K562 (cell line): ENCODE data around the gene TENM3. TPM values are rescaled to one million over a fixed set of nuclear protein-coding genes. Genes with fewer than 3 reads are reported as not detected.

ENCODE experiments used
- ATAC-seq: fragments of 200-7000 bp; cut with Tn5 transposase; 3 replicates; pipeline ENCODE4 v1.9.1; 2020; ENCODE audit warnings: moderate library complexity
- BruUV-seq: library from RNA; stranded (reverse); fragments of 400-500 nt; replicated peaks from 2 replicates; lab custom pipeline; 2021; lab: Mats Ljungman, UMichigan
- CTCF ChIA-PET: fragments of 300-600 bp; formaldehyde crosslinking; extraction: SDS; loops from one replicate; lab custom pipeline; 2021; ENCODE audit warnings: low intra/inter-chr PET ratio; lab: Yijun Ruan, JAX
- POLR2A ChIA-PET: fragments of 300-600, 350-650 bp; sonication (Branson Sonifier 250); formaldehyde crosslinking; extraction: SDS; loops from one replicate; lab custom pipeline; 2021; ENCODE audit warnings: antibody characterized with exemption, inconsistent platforms; lab: Yijun Ruan, JAX
- DNase-seq, 4 experiments: peaks; one replicate each; pipeline versions ENCODE4 v3.0.0 to v3.0.0-alpha.2; 2011 to 2018; ENCODE audit warnings: low spot score in 3 of 4, mixed read lengths in 3 of 4; ENCODE audit errors: extremely low read depth in 1 of 4
- FAIRE-seq: peaks from 2 replicates; lab custom pipeline; 2011; peaks lifted over from hg19 to GRCh38; lab: Jason Lieb, UNC
- H2AFZ ChIP-seq: 2 replicates; pipeline ENCODE4 v1.6.0; 2011; ENCODE audit warnings: low read depth, low read length, control low read depth, inconsistent platforms
- H3K27ac ChIP-seq: fragments of 200-600 bp; 3 replicates; pipeline ENCODE4 v1.8.0; 2011; ENCODE audit warnings: low read depth, mild to moderate bottlenecking, control low read depth, inconsistent platforms, low read length, moderate library complexity, mixed read lengths; ENCODE audit errors: extremely low read depth
- H3K27me3 ChIP-seq, 2 experiments: fragments of 300-600 bp in 1 of 2; 2 replicates in 1 of 2; 3 replicates in 1 of 2; pipeline versions ENCODE4 v1.6.0 to v1.8.0; 2011; ENCODE audit warnings: inconsistent platforms in 2 of 2, low read length in 2 of 2, mild to moderate bottlenecking in 1 of 2, mixed read lengths in 1 of 2, moderate library complexity in 1 of 2; ENCODE audit not compliant: control insufficient read depth in 2 of 2, insufficient read depth in 2 of 2
- H3K36me3 ChIP-seq: fragments of 300-600 bp; 3 replicates; pipeline ENCODE4 v1.8.0; 2011; ENCODE audit warnings: mild to moderate bottlenecking, low read length, inconsistent platforms; ENCODE audit not compliant: control insufficient read depth, insufficient read depth
- H3K4me1 ChIP-seq, 2 experiments: fragments of 200-600 bp in 1 of 2; replicated peaks in 1 of 2; 2 replicates in 1 of 2; 3 replicates in 1 of 2; pipeline versions ENCODE4 v1.5.1 to v1.8.0; 2011; ENCODE audit warnings: inconsistent platforms in 2 of 2, low read length in 2 of 2, mild to moderate bottlenecking in 1 of 2, mixed read lengths in 1 of 2, moderate library complexity in 1 of 2; ENCODE audit not compliant: control insufficient read depth in 2 of 2, insufficient read depth in 2 of 2
- H3K4me2 ChIP-seq: 2 replicates; pipeline ENCODE4 v1.6.1; 2011; ENCODE audit warnings: low read length, control low read depth, inconsistent platforms, mixed read lengths; ENCODE audit not compliant: insufficient read depth
- H3K4me3 ChIP-seq: fragments of 200-600 bp; sonication (generic), shearing (Covaris generic); 2 replicates; pipeline ENCODE4 v1.5.1; 2016; ENCODE audit warnings: control low read depth, inconsistent platforms
- H3K79me2 ChIP-seq: fragments of 200-600 bp; 3 replicates; pipeline ENCODE4 v1.8.0; 2011; ENCODE audit warnings: low read length, inconsistent platforms; ENCODE audit not compliant: control insufficient read depth, insufficient read depth
- H3K9ac ChIP-seq, 2 experiments: 2 replicates each; pipeline versions ENCODE4 v1.6.0 to v1.6.1; 2011; ENCODE audit warnings: low read depth in 2 of 2, low read length in 2 of 2, control low read depth in 1 of 2, inconsistent platforms in 1 of 2, mild to moderate bottlenecking in 1 of 2, mixed read lengths in 1 of 2; ENCODE audit not compliant: insufficient read depth in 1 of 2
- H3K9me1 ChIP-seq: one replicate; pipeline ENCODE4 v1.6.0; 2011; ENCODE audit warnings: inconsistent platforms, mild to moderate bottlenecking, low read length, moderate library complexity; ENCODE audit not compliant: control insufficient read depth, insufficient read depth
- H3K9me3 ChIP-seq: replicated peaks from 2 replicates; pipeline ENCODE4 v1.5.1; 2011; ENCODE audit warnings: low read depth, low read length, inconsistent platforms; ENCODE audit not compliant: control insufficient read depth, insufficient read depth
- H4K20me1 ChIP-seq: replicated peaks from 2 replicates; pipeline ENCODE4 v1.6.1; 2011; ENCODE audit warnings: low read length, inconsistent platforms, mixed read lengths; ENCODE audit not compliant: control insufficient read depth, insufficient read depth
- ATF7 ChIP-seq: fragments of 450-650 bp; IDR thresholded peaks from 2 replicates; pipeline ENCODE4 v1.7.1; 2014; ENCODE audit warnings: mild to moderate bottlenecking, moderate library complexity
- BRF2 ChIP-seq: IDR thresholded peaks from 3 replicates; pipeline ENCODE4 v1.6.1; 2011; ENCODE audit warnings: borderline replicate concordance, mild to moderate bottlenecking; ENCODE audit not compliant: insufficient read length, insufficient read depth
- CBX8 ChIP-seq: fragments of 200-600 bp; sonication (generic); IDR thresholded peaks from 2 replicates; pipeline ENCODE4 v1.6.1; 2012; ENCODE audit warnings: borderline replicate concordance, mixed run types, low read depth, mild to moderate bottlenecking, moderate library complexity, mixed read lengths, low read length, control low read depth, inconsistent platforms; ENCODE audit not compliant: poor library complexity, severe bottlenecking; ENCODE audit errors: extremely low read depth
- E2F3 ChIP-seq: fragments of 250-450 bp; sonication (Bioruptor Pico); IDR thresholded peaks from 2 replicates; pipeline ENCODE4 v1.4.0; 2020; ENCODE audit warnings: mild to moderate bottlenecking
- FOXM1 ChIP-seq, 2 experiments: fragments of 450-650 bp in 1 of 2; sonication (generic) in 1 of 2; formaldehyde crosslinking in 1 of 2; IDR thresholded peaks; 2 replicates each; pipeline versions ENCODE4 v1.6.1 to v1.9.0; 2017 to 2022; ENCODE audit warnings: low read depth in 2 of 2, mild to moderate bottlenecking in 2 of 2, missing genetic modification reagents in 1 of 2, moderate library complexity in 1 of 2
- HOMEZ ChIP-seq: fragments of 250-450 bp; sonication (Bioruptor Pico); IDR thresholded peaks from 2 replicates; pipeline ENCODE4 v1.4.0; 2020; ENCODE audit warnings: mild to moderate bottlenecking, moderate library complexity
- MEIS2 ChIP-seq: fragments of 450-650 bp; IDR thresholded peaks from 2 replicates; pipeline ENCODE4 v1.6.1; 2014; ENCODE audit warnings: mild to moderate bottlenecking; ENCODE audit not compliant: partially characterized antibody
- STAT5A ChIP-seq: IDR thresholded peaks from 2 replicates; pipeline ENCODE4 v1.6.1; 2012; ENCODE audit warnings: low read length, inconsistent platforms, borderline replicate concordance
- TGIF2 ChIP-seq: sonication (generic); formaldehyde crosslinking; IDR thresholded peaks from 2 replicates; pipeline ENCODE4 v1.8.1; 2022; ENCODE audit warnings: mild to moderate bottlenecking, missing genetic modification reagents, moderate library complexity
- ZBTB1 ChIP-seq: sonication (generic); formaldehyde crosslinking; IDR thresholded peaks from 2 replicates; pipeline ENCODE4 v1.8.1; 2023; ENCODE audit warnings: missing genetic modification reagents, low read depth, mild to moderate bottlenecking, borderline replicate concordance
- ZBTB17 ChIP-seq: fragments of 450-650 bp; formaldehyde crosslinking; IDR thresholded peaks from 2 replicates; pipeline ENCODE4 v1.4.0; 2020; ENCODE audit warnings: mild to moderate bottlenecking
- ZBTB7A ChIP-seq: IDR thresholded peaks from 2 replicates; pipeline ENCODE4 v1.6.1; 2011; ENCODE audit warnings: low read depth, mild to moderate bottlenecking, low read length, moderate library complexity, borderline replicate concordance; ENCODE audit not compliant: control insufficient read depth
- ZNF224 ChIP-seq: sonication (generic); formaldehyde crosslinking; IDR thresholded peaks from 2 replicates; pipeline ENCODE4 v1.8.0; 2022; ENCODE audit warnings: mild to moderate bottlenecking, missing genetic modification reagents
- ZNF830 ChIP-seq: fragments of 250-450 bp; sonication (Bioruptor Pico); IDR thresholded peaks from 2 replicates; pipeline ENCODE4 v1.5.0; 2021; ENCODE audit warnings: mild to moderate bottlenecking
- WGBS: fragments of 100-300 bp; shearing (Covaris generic); methylation state at CpG from one replicate; pipeline ENCODE4 v1.1.6; 2016; ENCODE audit warnings: low coverage, mixed read lengths; ENCODE audit not compliant: insufficient coverage; ENCODE audit errors: missing lambda C conversion rate; 5-methylcytosine and 5-hydroxymethylcytosine counted together
- in situ Hi-C: fragments of 300-500 bp; cut with MboI; formaldehyde crosslinking; loops from 4 replicates; pipeline ENCODE4 v1.15.0; 2018; ENCODE audit warnings: inconsistent platforms, mixed read lengths
- intact Hi-C: fragments of 100-400 bp; cut with micrococcal nuclease; formaldehyde crosslinking; loops from 2 replicates; pipeline ENCODE4 v1.14.2; 2022
- polyA plus RNA-seq, 8 experiments: library from polyadenylated mRNA; depleted of rRNA in 4 of 8; stranded (reverse) in 5 of 8; unstranded in 3 of 8; fragments of >200 nt; fragmentation: Nextera tagmentation in 2 of 8; fragmentation: Illumina TruSeq in 1 of 8; extraction: Ambion mirVana in 2 of 8; extraction: Trizol in 1 of 8; gene quantifications; 2 replicates each; pipeline versions ENCODE4 v1.2.1 to v1.2.3, GENCODE V29; 2011 to 2014; ENCODE audit warnings: inconsistent platforms in 1 of 8, missing spikeins in 1 of 8
- total RNA-seq, 7 experiments: library from RNA; depleted of rRNA in 6 of 7; stranded (reverse); fragments of >200 nt in 6 of 7; fragmentation: Illumina TruSeq in 2 of 7; extraction: Trizol in 2 of 7; gene quantifications; 2 replicates each; pipeline versions ENCODE4 v1.2.1 to v1.2.3, GENCODE V29; 2011 to 2021; ENCODE audit warnings: low replicate concordance in 1 of 7

TENM3 gene
- total and polyA plus RNA-seq, 9 of the 15 experiments (the other 6 are each of a cell fraction or from before 2014, with no cell fraction given) = 0.01 to 0.02 TPM; not detected in 7

- H3K9ac ChIP-seq = no peak overlapping the region
- H3K27ac ChIP-seq = no peak overlapping the region
- H2AFZ ChIP-seq = no peak overlapping the region
- no peak for TF ChIP-seq BRF2
- TF ChIP-seq MEIS2 = no peak
- no peak for TF ChIP-seq CBX8
- FAIRE-seq (no peak), DNase-seq (no peak), ATAC-seq (no peak)
- intact Hi-C loops = no loop called here
- H4K20me1 ChIP-seq = no peaks in the 10 kb centered on the region
- 2% methylated on average over 8 of the region's 8 CpGs for WGBS
- H3K4me1 ChIP-seq = no peaks in the 10 kb centered on the region
- no peak overlapping the region for H3K4me3 ChIP-seq
- no peaks in the 10 kb centered on the region for H3K9me3 ChIP-seq
- ChIA-PET CTCF (no interaction called here), POLR2A (no interaction called here)
- no peak overlapping the region for H3K4me2 ChIP-seq
- no peaks in the 10 kb centered on the region for H3K9me1 ChIP-seq
- no TSS peak for BruUV-seq
- H3K79me2 ChIP-seq = no peaks in the 10 kb centered on the region
- in situ Hi-C loops = no loop called here
- H3K36me3 ChIP-seq = no peaks in the 10 kb centered on the region
- H3K27me3 ChIP-seq = peaks cover 2 to 7% of the 10 kb centered on the region in 2 experiments; a peak in 2 of 5 replicates
These were observed 285.6 kb downstream of the TENM3 start for GRCh38 chr4:182528819-182529218.

- ChIA-PET CTCF (no interaction called here), POLR2A (no interaction called here)
- H3K79me2 ChIP-seq = no peaks in the 10 kb centered on the region
- FAIRE-seq = no peak
- in situ Hi-C loops = no loop called here
- no peaks in the 10 kb centered on the region for H3K36me3 ChIP-seq
- H2AFZ ChIP-seq = no peak overlapping the region
- 0% methylated on average over 8 of the region's 8 CpGs for WGBS
- no peaks in the 10 kb centered on the region for H4K20me1 ChIP-seq
- DNase-seq = no peak
- H3K9me1 ChIP-seq = no peaks in the 10 kb centered on the region
- H3K9ac ChIP-seq = no peak overlapping the region
- BruUV-seq = no TSS peak
- H3K27ac ChIP-seq = no peak overlapping the region
- intact Hi-C loops = no loop called here
- H3K9me3 ChIP-seq = no peaks in the 10 kb centered on the region
- no peaks in the 10 kb centered on the region for H3K4me1 ChIP-seq
- no peak overlapping the region for H3K4me3 ChIP-seq
- H3K4me2 ChIP-seq = no peak overlapping the region
- peaks cover 2 to 7% of the 10 kb centered on the region in 2 experiments; a peak in 2 of 5 replicates for H3K27me3 ChIP-seq
- ATAC-seq = no peak
- TF ChIP-seq HOMEZ (no peak), STAT5A (no peak), E2F3 (CRISPR knock-in tag) (no peak), ZBTB17 (CRISPR knock-in tag) (no peak), FOXM1 (IDR thresholded peaks at IDR 0.05; ENCODE audit: low read depth) (no peak), FOXM1 (CRISPR knock-in tag; IDR thresholded peaks at IDR 0.05; ENCODE audit: low read depth) (no peak), ZNF224 (CRISPR knock-in tag) (no peak), ZNF830 (CRISPR knock-in tag) (no peak), ZBTB7A (no peak), ATF7 (no peak), ZBTB1 (CRISPR knock-in tag) (no peak), TGIF2 (no peak)
These were observed 287.2 kb downstream of the TENM3 start for GRCh38 chr4:182530451-182530850.
